GM13976 (cell line): ENCODE results near the gene UBTF.

Source experiments
- DNase-seq: peaks from one replicate; pipeline ENCODE4 v3.0.0; 2012; ENCODE audit warnings: low spot score
- CTCF ChIP-seq: IDR thresholded peaks from 2 replicates; pipeline ENCODE4 v1.5.1; 2012; ENCODE audit warnings: borderline replicate concordance, mild to moderate bottlenecking; ENCODE audit not compliant: insufficient read depth; ENCODE audit errors: extremely low read depth, missing control alignments, control extremely low read depth
- in situ Hi-C: fragments of 300-500 bp; cut with MboI; formaldehyde crosslinking; loops from one replicate; pipeline ENCODE4 v1.12.0; 2022; ENCODE audit warnings: low sequenced_read_pairs, mixed read lengths, inconsistent platforms; ENCODE audit not compliant: unreplicated experiment

The UBTF gene

GRCh38 chr17:44198721-44199552, 20.5 kb downstream of the UBTF start:
- no peak for TF ChIP-seq CTCF
- in situ Hi-C loops: no loop called here
- DNase-seq: peak; percentile 92

GRCh38 chr17:44197980-44198720, 21.3 kb downstream of the UBTF start:
- DNase-seq: peak; percentile 74
- TF ChIP-seq CTCF: no peak
- in situ Hi-C loops: no loop called here

- no peak for TF ChIP-seq CTCF
- DNase-seq: no peak
- in situ Hi-C loops: no loop called here
Observed at GRCh38 chr17:44197107-44197506, 22.4 kb downstream of the UBTF start.

- TF ChIP-seq CTCF: no peak
- no peak for DNase-seq
- in situ Hi-C loops: no loop called here
Observed at GRCh38 chr17:44193326-44194084, 26.0 kb downstream of the UBTF start.

- no peak for DNase-seq
- in situ Hi-C loops: no loop called here
- no peak for TF ChIP-seq CTCF
Observed at GRCh38 chr17:44192750-44193149, 26.7 kb downstream of the UBTF start.

- in situ Hi-C loops: no loop called here
- no peak for DNase-seq
Observed at GRCh38 chr17:44191941-44192496, 27.5 kb downstream of the UBTF start.

More at GRCh38 chr17:44191941-44192496, 27.5 kb downstream of the UBTF start:
- TF ChIP-seq CTCF: no peak
